COLO829 (cell line): ENCODE data around the gene COL26A1.

Experiments used
- DNase-seq: peaks from one replicate; pipeline ENCODE4 v3.0.0; 2012; ENCODE audit warnings: low spot score

COL26A1 gene

DNA sequence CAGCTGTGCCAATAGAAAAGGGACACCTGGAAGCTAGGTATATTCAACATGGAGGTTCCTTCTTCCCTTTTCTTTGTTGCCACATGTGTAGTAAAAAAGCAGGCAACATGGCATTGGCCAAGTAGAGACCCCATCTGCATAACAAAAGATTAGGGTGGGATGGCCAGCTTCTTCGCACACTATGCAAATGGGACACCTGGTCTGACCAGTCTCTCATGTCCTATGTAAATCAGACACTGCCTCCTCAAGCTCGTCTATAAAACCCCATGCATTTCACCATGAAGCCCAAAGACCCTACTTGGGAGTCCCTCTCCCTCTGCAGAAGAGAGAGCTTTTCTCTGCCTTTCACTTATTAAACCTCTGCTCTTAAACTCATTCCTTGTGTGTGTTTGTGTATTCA, 212.5 kb downstream of the COL26A1 start:
- no peak for DNase-seq

DNA sequence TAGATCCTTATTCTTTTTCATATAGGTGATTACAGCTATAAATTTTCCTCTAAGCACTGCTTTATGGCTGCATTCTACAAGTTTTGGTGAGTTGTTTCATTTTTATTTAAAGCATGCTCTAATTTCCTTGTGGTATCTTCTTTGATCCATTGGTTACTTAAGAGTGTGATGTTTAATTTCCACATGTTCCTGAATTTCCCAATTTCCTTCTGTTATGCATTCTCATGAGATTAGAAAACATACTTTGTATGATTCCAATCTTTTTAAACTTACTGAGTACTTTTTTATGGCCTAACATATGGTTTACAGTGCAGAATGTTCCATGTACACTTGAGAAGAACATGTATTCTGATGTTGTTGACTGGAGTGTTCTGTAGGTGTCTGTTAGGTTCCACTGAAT, 213.0 kb downstream of the COL26A1 start:
- no peak for DNase-seq

DNA sequence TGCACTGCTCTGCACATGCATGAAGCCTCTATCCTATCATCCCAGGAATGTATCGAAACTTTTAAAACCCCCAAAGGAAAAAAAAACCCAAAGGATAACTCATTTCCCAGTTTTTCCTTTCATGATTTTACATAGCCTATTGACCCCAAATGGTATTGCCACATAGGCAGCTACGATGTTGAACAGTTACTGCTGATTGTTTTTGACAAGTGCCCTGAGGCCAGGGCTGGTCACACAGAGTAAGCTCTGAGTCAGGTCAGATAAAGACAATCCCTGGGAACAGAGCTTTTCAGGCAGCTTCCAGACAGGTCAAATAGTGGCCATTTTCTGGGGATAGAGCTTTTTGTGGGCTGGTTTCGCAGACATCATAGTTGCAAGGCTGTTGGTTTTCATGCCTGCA, 214.3 kb downstream of the COL26A1 start:
- no peak for DNase-seq

DNA sequence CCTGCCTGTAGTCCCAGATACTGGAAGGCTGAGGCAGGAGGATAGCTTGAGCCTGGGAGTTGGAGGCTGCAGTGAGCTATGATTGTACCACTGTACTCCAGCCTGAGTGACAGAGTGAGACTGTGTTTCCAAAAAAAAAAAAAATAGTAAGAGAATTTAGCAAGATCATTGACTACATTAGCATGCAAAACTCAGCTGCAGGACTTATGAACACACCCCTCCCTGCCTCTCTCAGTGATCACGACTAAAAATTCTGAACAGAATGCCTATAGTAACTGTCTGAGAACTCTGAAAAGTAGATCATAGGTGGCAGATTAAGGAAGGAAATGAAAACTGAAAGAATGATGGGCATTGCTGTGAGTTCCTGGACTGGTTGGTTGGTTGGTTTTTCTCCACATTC, 215.9 kb downstream of the COL26A1 start:
- no peak for DNase-seq

DNA sequence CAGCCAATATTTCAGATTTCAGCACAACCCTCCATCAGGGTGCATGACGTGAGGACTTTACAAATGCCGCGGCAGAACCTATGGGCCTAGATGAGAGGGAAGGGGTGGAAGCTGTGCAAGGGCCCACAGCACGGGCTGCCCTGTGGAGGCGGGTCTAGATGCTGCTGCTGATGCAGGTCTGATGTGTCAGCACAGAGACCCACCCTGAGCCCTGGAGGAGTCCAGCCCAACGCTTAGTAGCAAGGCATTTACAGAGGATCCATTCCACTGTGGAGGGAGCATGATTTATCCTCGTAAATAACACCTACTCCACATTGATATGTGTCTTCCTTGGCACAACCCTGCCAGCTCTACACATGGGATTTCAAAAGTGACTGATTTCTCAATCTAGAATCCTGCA, 217.9 kb downstream of the COL26A1 start:
- DNase-seq = no peak

DNA sequence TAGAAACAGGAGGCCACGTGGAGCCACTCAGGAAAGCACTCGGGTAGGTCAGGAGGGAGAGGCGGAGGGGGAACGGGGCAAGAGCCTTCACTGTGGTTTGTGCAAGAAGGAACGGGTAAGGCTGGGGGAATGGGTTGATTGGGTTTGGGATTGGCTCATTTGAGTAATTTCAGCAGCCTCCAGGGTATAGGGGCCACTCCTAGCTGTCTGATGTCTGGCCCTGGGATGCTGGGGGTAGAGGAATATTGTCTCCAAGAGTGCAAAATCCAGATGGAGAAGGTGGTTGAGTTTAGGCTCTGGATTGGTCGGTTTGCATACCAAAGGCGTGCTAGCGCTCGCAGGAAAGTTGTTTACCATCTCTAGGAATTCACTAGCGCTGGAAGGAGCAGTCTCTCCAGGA, 219.2 kb downstream of the COL26A1 start:
- DNase-seq = no peak

DNA sequence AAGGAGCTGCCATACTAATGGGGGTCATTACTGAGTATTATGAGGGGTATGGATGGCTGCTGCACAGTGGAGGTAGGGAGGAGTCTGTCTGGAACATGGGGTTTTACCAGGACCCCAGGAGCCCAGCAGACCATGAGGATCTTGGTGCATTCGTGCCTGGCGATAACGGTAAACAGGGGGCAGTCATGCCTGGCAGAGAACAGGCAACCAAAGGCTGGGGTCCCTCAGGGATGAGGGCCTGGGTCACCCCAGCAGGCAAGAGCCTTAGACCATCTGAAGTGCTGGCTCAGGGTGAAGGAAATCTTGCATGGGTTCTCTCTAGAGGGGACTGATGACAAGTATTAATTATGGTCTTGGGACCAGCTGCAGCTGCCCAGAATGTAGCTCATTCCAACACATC, 220.3 kb downstream of the COL26A1 start:
- no peak for DNase-seq

DNA sequence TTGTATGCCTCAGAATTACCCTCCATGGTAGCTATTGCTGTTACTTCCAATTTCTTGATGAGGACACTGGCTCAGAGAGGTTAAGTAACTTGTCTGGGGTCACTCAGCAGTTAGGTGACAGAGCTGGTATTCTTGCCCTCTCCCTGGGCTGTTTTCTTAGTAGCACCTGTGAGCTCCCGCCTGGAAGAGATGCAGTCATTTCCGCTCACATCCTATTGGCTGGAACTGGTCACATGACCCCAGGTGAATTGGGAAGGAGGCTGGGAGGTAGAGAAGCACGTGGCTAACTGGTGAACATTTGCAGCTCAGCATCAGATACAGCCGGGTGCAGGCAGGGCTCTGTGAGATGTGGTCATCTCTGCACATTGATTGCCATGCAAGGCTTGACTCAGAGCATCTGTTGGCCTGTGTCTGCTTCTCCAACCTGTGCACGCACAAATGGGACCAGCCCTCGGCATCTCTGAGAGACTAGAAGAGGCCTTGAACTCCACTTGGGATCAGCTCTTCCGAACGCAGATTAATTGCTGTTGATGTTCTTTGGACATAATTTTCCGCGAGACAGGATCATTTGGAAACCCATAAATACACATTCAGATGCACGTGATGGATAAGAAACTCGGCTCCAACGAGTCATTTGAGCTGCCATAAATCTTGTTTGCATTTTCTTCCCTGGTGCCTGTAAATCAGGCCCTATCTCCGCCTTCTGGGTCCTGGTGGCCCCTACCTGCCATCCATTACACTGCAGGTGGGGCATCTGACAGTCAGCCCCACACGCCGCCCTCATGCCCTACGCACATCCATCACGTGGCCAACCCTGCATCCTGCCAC, 223.6 kb downstream of the COL26A1 start:
- no peak for DNase-seq

DNA sequence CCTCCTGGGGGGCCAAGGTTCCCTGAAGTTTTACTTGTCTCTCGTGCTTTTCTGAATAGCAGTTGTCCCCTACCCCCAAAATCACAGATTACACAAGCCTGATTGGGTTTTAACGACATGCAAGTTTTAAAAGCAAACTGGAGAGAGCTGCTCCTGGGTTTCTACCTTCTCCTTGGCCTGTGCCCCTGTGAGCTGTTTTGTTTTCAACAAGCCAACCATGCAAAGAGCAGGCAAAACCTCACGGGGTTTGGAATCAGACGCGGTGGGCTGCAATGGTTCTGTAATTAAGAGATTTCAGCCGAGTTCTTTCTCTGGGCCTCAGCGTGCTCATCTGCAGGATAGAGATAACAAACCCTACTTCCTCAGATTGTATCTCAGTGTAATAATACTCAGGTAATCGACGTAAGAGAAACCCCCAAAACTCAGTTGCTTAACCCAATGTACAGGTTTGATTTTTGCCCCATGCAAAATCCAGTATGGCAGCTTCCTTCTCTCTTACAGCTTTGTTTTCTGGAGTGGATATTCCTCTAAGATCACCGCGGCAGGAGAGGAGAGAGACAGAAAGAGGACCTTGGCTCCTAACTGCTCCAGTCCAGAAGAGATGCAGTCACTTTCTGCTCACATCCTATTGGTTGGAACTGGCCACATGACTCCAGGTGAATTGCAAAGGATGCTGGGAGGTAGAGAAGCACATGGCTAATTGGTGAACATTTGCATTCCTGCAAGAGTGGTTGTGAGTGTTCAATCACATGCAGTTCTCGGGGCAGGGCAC, 224.4 kb downstream of the COL26A1 start:
- no peak for DNase-seq

DNA sequence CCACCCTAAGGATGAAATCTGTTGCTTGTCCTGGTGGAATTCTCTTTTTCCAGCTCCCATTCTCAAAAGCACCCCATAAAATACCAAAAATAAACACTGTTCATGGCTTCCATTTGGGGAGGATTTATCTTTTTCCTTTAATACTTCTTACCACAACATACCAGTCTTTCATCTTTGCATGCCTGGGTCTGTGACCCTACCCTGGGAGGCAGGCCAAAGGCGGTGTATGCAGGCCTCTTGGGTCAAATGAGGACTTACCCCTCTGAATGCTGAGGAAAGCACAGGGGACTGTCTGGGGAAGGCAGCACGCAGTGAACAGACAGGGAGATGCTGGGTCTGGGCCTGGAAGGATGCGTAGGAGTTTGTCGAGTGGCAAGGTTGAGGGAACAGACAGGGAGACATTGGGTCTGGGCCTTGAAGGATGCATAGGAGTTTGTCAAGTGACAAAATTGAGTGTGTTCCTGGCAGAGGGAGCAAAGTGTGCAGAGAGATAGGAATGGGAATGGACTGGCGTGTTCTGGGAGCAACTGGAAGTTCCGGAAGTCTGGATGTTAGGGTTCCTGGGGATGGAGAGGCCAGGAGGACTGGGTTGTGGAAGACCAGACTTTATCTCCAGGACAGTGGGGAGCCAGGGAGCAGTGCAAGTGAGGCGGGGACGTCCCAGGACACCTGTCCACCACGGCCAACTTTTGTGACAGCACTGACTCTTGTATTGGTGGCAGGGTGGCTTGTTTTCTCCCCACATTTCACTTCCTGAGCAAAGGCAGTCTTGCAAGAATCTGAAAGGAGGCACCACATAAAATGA, 225.7 kb downstream of the COL26A1 start:
- DNase-seq = no peak

DNA sequence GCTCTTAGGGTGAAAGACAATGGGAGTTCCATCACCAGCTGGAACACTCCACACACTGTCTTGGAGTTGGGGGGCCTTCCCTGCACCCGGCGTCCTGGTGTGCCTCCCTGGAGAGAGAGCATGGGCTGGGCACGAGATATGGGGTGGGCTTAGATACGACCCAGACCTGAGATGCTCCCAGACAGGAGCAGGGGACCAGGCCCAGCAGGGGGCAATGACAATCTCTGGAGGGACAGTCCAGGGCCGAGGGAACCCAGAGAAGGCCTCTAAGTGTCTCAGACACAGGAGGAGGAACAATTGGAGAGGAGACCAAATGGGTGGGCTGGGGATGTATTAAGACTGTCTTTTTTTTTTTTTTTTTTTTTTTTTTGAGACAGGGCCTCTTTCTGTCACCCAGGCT, 226.4 kb downstream of the COL26A1 start:
- no peak for DNase-seq

DNA sequence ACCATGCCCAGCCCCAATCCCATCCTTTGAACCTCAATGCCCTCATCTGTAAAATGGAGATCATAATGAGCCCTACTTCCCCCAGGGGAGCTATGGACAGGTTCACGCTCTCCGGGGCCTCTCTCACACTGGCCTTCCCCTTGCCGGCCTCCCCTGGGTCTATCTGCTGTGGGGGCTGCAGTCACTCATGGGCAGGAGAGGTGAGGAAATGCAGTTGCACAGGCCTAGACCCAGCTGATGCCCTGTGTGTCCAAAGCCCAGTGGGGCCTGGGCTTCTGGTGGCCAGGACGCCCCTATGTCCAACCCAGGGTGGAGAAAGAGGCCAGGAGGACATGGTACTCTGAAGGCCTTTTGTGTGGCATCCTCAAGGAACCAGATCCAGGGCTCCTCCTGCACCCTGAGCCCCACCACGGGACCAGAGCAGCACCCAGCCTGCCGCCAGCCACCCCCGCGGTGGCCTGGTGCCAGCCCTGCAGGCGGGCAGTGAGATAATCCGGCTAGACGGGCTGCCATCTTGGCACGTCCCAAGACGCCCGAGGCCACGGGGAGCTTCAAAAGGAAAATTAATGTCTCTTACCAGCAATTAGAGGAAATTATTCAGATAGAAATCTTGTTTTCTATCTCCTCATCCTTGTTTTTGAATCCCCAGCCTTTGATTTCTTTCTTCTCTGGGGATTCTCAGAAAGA, 227.4 kb downstream of the COL26A1 start:
- DNase-seq = peak; percentile 60

DNA sequence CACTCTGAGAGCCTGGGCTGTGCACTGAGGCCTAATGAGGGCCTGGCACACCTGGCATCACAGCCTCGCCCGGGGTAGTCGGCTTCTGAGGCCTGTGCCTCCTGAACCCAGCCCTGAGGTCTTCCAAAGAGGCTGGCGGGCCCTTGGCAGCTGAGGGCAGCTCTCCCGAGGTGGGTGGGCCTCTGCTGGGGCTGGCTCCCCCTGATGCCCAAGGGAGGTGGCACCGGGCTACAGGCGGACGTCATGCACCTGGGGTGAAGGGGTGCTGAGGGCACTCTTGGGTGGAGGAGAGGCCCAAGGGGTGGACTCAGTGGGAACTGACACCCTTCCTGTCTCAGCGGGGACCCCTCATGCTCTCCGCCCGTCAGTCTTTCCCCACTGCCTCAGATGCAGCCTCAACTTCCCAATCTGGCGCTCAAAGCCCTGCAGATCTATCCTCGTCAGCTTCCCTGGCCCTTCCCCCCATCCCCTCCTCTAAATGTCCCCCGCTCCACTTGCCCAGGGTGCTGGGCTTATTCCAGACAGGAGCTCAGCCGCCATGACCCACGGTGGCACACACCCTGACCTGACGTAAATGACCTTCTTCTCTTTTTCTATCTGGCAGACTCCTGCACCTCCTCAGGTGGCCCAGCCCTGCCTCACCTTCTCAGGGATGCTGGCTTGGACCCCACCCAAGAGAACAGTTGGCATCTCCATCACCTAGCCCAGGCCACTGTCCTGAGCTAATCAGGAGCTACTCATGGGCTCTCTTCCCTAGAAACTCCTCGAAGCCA, 228.2 kb downstream of the COL26A1 start:
- DNase-seq = no peak

DNA sequence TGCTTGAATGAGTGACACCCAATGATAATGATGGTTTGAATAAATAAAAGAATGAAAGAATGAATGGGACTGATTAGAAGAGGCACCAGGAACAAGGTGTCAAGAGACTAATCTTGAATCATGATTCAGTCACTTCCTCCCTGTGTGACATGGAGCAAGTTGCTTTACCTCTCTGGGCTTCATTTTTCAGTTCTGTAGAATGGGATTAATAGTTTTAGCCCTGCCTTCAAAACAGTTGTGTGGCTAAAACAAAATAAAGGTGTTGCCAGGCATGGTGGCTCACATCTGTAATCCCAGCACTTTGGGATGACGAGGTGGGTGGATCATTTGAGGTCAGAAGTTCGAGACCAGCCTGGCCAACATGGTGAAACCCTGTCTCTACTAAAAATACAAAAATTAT, 228.8 kb downstream of the COL26A1 start:
- no peak for DNase-seq

DNA sequence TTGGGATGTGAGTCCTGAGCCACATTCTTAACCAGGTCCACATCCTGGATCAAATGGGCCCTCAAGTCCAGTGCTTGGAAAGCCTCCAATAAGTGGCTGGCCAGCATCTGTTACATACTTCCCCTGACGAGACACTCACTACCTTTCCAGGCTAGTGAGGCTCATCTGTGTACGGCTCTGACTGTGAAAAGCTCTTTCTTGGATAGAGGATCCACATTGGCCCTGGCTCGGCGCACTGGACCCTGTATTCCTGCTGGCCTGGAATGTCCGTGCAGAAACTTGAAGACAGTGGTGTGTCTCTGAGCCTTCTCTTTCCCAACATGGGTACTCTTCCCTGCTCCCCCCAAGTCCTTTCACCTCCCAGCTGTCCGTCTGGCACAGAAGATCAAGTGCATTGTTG, 230.9 kb downstream of the COL26A1 start:
- no peak for DNase-seq

DNA sequence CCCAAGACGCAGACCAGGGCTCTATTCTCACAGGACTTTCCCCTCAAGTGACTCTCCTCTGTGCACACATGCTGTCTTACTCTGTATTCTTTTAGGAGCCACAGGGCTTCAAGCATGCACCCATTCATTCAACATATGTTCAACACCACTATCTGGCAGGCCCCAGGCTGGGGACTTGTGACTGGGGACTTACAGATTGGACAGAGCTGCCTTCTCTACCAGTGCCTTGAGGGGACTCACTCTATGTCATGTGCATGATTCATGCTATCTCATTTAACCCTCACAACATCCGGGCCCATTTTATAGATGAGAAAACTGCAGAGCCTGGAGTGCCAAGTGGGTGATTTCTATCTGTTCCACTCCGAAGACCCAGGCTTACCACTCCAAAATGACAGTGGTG, 232.1 kb downstream of the COL26A1 start:
- no peak for DNase-seq

DNA sequence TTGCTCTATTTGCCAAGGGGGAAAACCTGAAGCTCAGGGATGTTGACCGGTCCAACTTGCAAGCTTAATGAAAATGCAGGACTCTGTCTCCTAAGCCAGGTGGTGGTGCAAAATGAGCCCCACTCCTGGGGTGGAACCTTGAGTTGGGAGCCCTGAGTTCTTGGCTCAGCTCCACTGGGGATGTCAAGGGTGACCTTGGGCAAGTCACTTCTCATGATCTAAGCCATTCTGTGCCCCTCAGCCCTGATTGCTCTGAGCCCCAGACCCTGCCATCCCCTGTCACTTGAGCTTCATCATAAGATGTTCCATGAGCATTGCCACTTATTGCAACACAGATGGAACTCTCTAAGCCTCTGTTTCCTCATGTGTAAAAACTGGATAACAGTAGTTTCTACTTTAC, 232.6 kb downstream of the COL26A1 start:
- no peak for DNase-seq

DNA sequence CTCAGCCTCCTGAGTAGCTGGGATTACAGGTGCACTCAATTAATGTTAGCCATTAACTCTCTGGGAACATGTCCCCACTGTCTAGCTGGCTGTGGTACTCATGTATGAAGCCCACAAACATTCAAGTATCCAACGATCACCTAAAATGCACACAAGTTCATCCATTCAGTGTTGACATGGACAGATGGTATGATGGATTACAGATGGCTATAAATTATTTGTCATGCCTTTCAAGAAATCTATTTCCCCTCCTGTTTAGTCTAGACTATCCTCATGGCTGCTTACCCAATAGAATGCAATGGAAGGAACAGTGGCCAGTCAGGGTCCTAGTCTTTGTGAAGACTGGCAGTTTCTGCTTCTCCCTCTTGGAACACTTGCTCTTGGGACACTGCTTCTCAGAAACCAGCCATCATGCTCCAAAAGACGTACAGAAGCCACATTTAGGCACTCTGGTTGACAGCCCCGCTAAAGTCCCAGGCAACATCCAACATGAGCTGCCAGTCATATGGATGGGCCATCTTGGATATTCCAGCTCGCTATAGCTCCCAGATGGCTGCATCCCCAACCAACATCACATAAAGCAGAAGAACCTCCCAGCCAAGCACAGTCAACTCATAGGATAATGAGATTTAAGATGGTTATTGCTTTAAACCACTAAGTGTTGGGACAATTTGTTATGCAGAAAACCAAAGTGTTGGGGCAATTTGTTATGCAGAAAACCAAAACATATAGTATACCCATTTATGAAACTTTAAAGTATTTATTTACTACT, 233.3 kb downstream of the COL26A1 start:
- DNase-seq = no peak

DNA sequence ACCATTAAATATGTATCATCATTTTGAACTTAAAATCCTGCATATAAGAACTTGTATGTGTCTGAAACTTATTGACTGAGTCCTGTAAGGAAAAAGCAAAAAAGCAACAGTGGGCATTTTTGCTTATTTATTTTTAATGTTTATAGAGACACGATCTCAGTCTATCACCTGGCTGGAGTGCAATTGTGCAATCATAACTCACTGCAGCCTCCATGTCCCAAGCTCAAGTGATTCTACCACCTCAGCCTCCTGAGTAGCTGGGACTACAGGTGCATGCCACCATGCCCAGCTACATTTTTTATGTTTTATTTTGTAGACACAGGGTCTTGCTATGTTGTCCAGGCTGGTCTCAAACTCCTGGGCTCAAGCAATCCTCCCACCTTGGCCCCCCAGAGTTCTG, 234.2 kb downstream of the COL26A1 start:
- DNase-seq = no peak

DNA sequence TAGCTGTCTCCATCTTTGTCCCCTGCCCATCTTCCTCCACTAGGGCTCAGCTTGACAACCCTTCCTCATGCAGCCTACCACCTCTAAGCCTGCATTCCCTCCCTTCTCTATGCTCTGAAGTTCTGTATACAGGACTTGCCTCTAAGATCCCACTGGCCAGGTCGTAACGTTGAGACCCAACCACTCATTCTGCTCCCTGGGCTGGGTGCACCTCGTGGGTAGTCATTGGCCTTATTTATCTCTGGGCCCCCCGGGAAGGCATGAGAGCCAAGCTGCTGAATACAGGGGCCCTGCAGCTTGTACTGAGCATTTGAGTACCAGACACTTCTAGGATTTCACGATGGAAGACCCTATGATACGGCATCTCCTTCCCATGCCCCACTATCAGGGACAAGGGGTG, 235.3 kb downstream of the COL26A1 start:
- no peak for DNase-seq
